CD4-positive, alpha-beta memory T cell (primary cell): ENCODE measurements around the gene MEF2D. TPM values are rescaled to one million over a fixed set of nuclear protein-coding genes. Genes with fewer than 3 reads are reported as not detected.
A peak's percentile ranks its signal among the peaks of the same experiment; 100 is the strongest.

Experiments used
- CTCF ChIA-PET: fragments of 350-600 bp; sonication (Branson Sonifier 250); formaldehyde crosslinking; loops from one replicate; lab custom pipeline; 2021; ENCODE audit warnings: inconsistent platforms; ENCODE audit not compliant: partially characterized antibody; lab: Charles Lee
- POLR2A ChIA-PET: fragments of 350-600 bp; sonication (Branson Sonifier 250); formaldehyde crosslinking; loops from one replicate; lab custom pipeline; 2021; ENCODE audit not compliant: partially characterized antibody; lab: Charles Lee
- DNase-seq, 5 donors: peaks; one replicate each; pipeline versions ENCODE4 v3.0.0 to v3.0.0-alpha.2; 2020 to 2022; ENCODE audit warnings: mixed read lengths in 1 of 5
- H3K27ac ChIP-seq: one replicate; pipeline ENCODE4 v1.7.0; 2013; ENCODE audit warnings: low read depth, low read length
- H3K27me3 ChIP-seq: 2 replicates; pipeline ENCODE4 v1.7.0; 2013; ENCODE audit warnings: mild to moderate bottlenecking, low read length, moderate library complexity; ENCODE audit not compliant: insufficient read depth
- H3K36me3 ChIP-seq: 2 replicates; pipeline ENCODE4 v1.7.0; 2013; ENCODE audit warnings: mild to moderate bottlenecking, low read length, moderate library complexity; ENCODE audit not compliant: insufficient read depth
- H3K4me1 ChIP-seq: 2 replicates; pipeline ENCODE4 v1.7.0; 2013; ENCODE audit warnings: mild to moderate bottlenecking, low read length, moderate library complexity; ENCODE audit not compliant: insufficient read depth
- H3K4me3 ChIP-seq, 2 donors: one replicate each; pipeline ENCODE4 v1.7.0; 2013; ENCODE audit warnings: low read length in 2 of 2, mild to moderate bottlenecking in 1 of 2
- H3K9me3 ChIP-seq, 2 donors: one replicate each; pipeline ENCODE4 v1.7.0; 2013; ENCODE audit warnings: low read length in 2 of 2, control low read depth in 1 of 2; ENCODE audit not compliant: control insufficient read depth in 1 of 2
- H3K27ac Mint-ChIP-seq, 7 donors: one replicate each; pipeline ENCODE4 v1.8.0; 2020 to 2021; ENCODE audit warnings: mixed read lengths in 7 of 7, mild to moderate bottlenecking in 6 of 7, inconsistent platforms in 3 of 7, moderate library complexity in 3 of 7
- H3K27me3 Mint-ChIP-seq, 2 donors: one replicate each; pipeline ENCODE4 v1.8.0; 2020 to 2021; ENCODE audit warnings: mixed read lengths in 2 of 2
- H3K36me3 Mint-ChIP-seq, 2 donors: one replicate each; pipeline ENCODE4 v1.8.0; 2020 to 2021; ENCODE audit warnings: mixed read lengths in 2 of 2, inconsistent platforms in 1 of 2, mild to moderate bottlenecking in 1 of 2
- H3K4me1 Mint-ChIP-seq, 4 donors: one replicate each; pipeline ENCODE4 v1.8.0; 2020 to 2021; ENCODE audit warnings: mixed read lengths in 4 of 4, mild to moderate bottlenecking in 1 of 4
- H3K4me3 Mint-ChIP-seq, 8 donors: one replicate each; pipeline ENCODE4 v1.8.0; 2020 to 2021; ENCODE audit warnings: mixed read lengths in 8 of 8, mild to moderate bottlenecking in 7 of 8, moderate library complexity in 6 of 8, inconsistent platforms in 3 of 8
- H3K9me3 Mint-ChIP-seq, 8 donors: one replicate each; pipeline ENCODE4 v1.8.0; 2020 to 2021; ENCODE audit warnings: mixed read lengths in 8 of 8, mild to moderate bottlenecking in 5 of 8, inconsistent platforms in 3 of 8, moderate library complexity in 1 of 8
- intact Hi-C: fragments of 100-400 bp; cut with micrococcal nuclease; formaldehyde crosslinking; loops from one replicate; pipeline ENCODE4 v1.15.1; 2023
- polyA plus RNA-seq, 2 donors: library from polyadenylated mRNA; unstranded; fragments of 300-500 nt; fragmentation: Illumina TruSeq; gene quantifications; one replicate each; pipeline ENCODE4 v1.2.3, GENCODE V29; 2021
- total RNA-seq, 2 experiments: library from RNA; stranded (reverse); gene quantifications; one replicate each; pipeline ENCODE4 v1.2.3, GENCODE V29; 2021

MEF2D gene
- total and polyA plus RNA-seq, 4 experiments from 2014 or later: 4.2 to 69.6 (median 39.4) TPM

GRCh38 chr1:156495401-156496140 lies 5.0 kb downstream of the MEF2D start:
- Mint-ChIP-seq H3K9me3 (no peaks in the 10 kb centered on the region), H3K27me3 (no peaks in the 10 kb centered on the region), H3K36me3 (peaks cover 4 to 48% of the 10 kb centered on the region in 2 donors), H3K4me3 (peak overlapping the region; percentile 41 to 92 (median 63)), H3K27ac (peak overlapping the region; percentile 65 to 96 (median 83)), H3K4me1 (peaks cover 69 to 87% (median 80%) of the 10 kb centered on the region in 4 donors)
- CTCF ChIA-PET: interaction anchor here (1.1 to 11.5 kb wide), 2 partner anchors 10 to 110 kb away, joined by 3 to 257 read pairs; no protein-coding TSS in a partner anchor
- Histone ChIP-seq H3K9me3 (no peaks in the 10 kb centered on the region), H3K4me3 (no peak overlapping the region), H3K27ac (no peak overlapping the region), H3K36me3 (peaks cover 8% of the 10 kb centered on the region), H3K4me1 (peaks cover 90% of the 10 kb centered on the region), H3K27me3 (no peaks in the 10 kb centered on the region)
- POLR2A ChIA-PET: interaction anchor here (2.5 kb wide), 1 partner anchor 9 kb away, joined by 9 read pairs; no protein-coding TSS in a partner anchor
- intact Hi-C loops: no loop called here
- no peak for DNase-seq

- peak overlapping the region in 5 of 8 donors; percentile 12 to 78 (median 61) for H3K4me3 Mint-ChIP-seq
- Histone ChIP-seq H3K27me3 (no peaks in the 10 kb centered on the region), H3K36me3 (peaks cover 8% of the 10 kb centered on the region), H3K9me3 (no peaks in the 10 kb centered on the region), H3K27ac (no peak overlapping the region), H3K4me3 (no peak overlapping the region), H3K4me1 (peaks cover 100% of the 10 kb centered on the region)
- intact Hi-C loops: no loop called here
- H3K27me3 Mint-ChIP-seq: no peaks in the 10 kb centered on the region
- ChIA-PET POLR2A (interaction anchor here (1.0 to 14.5 kb wide), 3 partner anchors 9 to 11 kb away, joined by 5 to 376 read pairs (median 9); partner anchors contain the start of gene MEF2D), CTCF (interaction anchor here (1.1 to 11.5 kb wide), 3 partner anchors 8 to 109 kb away, joined by 3 to 257 read pairs (median 55); no protein-coding TSS in a partner anchor)
- peak overlapping the region in 4 of 7 donors; percentile 82 to 95 (median 88) for H3K27ac Mint-ChIP-seq
- peaks cover 75 to 99% (median 89%) of the 10 kb centered on the region in 4 donors for H3K4me1 Mint-ChIP-seq
- DNase-seq: no peak
- no peaks in the 10 kb centered on the region for H3K9me3 Mint-ChIP-seq
- peaks cover 4 to 45% of the 10 kb centered on the region in 2 donors for H3K36me3 Mint-ChIP-seq
These were observed 6.2 kb downstream of the MEF2D start for GRCh38 chr1:156494309-156494895.

GRCh38 chr1:156493742-156494141 lies 6.8 kb downstream of the MEF2D start:
- no peaks in the 10 kb centered on the region for H3K9me3 Mint-ChIP-seq
- no peaks in the 10 kb centered on the region for H3K27me3 ChIP-seq
- H3K9me3 ChIP-seq: no peaks in the 10 kb centered on the region
- intact Hi-C loops: no loop called here
- H3K4me1 ChIP-seq: peaks cover 100% of the 10 kb centered on the region
- ChIA-PET POLR2A (interaction anchor here (1.0 to 14.5 kb wide), 2 partner anchors 10 kb away, joined by 5 to 376 read pairs; partner anchors contain the start of gene MEF2D), CTCF (interaction anchor here (5.9 kb wide), 1 partner anchor 12 kb away, joined by 55 read pairs; no protein-coding TSS in a partner anchor)
- no peak for DNase-seq
- peaks cover 80 to 100% (median 92%) of the 10 kb centered on the region in 4 donors for H3K4me1 Mint-ChIP-seq
- H3K36me3 ChIP-seq: peaks cover 8% of the 10 kb centered on the region
- H3K27ac ChIP-seq: no peak overlapping the region
- peak overlapping the region in 6 of 8 donors; percentile 10 to 61 (median 50) for H3K4me3 Mint-ChIP-seq
- H3K27me3 Mint-ChIP-seq: no peaks in the 10 kb centered on the region
- peaks cover 4 to 45% of the 10 kb centered on the region in 2 donors for H3K36me3 Mint-ChIP-seq
- no peak overlapping the region for H3K4me3 ChIP-seq
- H3K27ac Mint-ChIP-seq: peak overlapping the region in 6 of 7 donors; percentile 29 to 90 (median 78)

- ChIA-PET CTCF (interaction anchor here (5.9 to 14.7 kb wide), 2 partner anchors 7 to 12 kb away, joined by 55 to 257 read pairs; partner anchors contain the start of gene MEF2D), POLR2A (interaction anchor here (14.5 kb wide), 1 partner anchor 10 kb away, joined by 376 read pairs; the partner anchor contains the start of gene MEF2D)
- peak overlapping the region; percentile 12 for H3K27ac ChIP-seq
- H3K36me3 Mint-ChIP-seq: peaks cover 4 to 47% of the 10 kb centered on the region in 2 donors
- H3K36me3 ChIP-seq: peaks cover 8% of the 10 kb centered on the region
- no peaks in the 10 kb centered on the region for H3K27me3 Mint-ChIP-seq
- peaks cover 100% of the 10 kb centered on the region for H3K4me1 ChIP-seq
- H3K4me1 Mint-ChIP-seq: peaks cover 80 to 100% (median 92%) of the 10 kb centered on the region in 4 donors
- peak overlapping the region in 6 of 7 donors; percentile 71 to 95 (median 86) for H3K27ac Mint-ChIP-seq
- H3K4me3 Mint-ChIP-seq: peak overlapping the region in 7 of 8 donors; percentile 27 to 84 (median 54)
- H3K27me3 ChIP-seq: no peaks in the 10 kb centered on the region
- intact Hi-C loops: no loop called here
- no peaks in the 10 kb centered on the region for H3K9me3 Mint-ChIP-seq
- no peak overlapping the region for H3K4me3 ChIP-seq
- H3K9me3 ChIP-seq: no peaks in the 10 kb centered on the region
- DNase-seq: no peak
These were observed 7.4 kb downstream of the MEF2D start for GRCh38 chr1:156493154-156493631.

GRCh38 chr1:156492591-156493080 lies 7.9 kb downstream of the MEF2D start:
- H3K9me3 ChIP-seq: no peaks in the 10 kb centered on the region
- peaks cover 8% of the 10 kb centered on the region for H3K36me3 ChIP-seq
- POLR2A ChIA-PET: interaction anchor here (1.9 to 14.5 kb wide), 2 partner anchors 11 to 12 kb away, joined by 7 to 376 read pairs; partner anchors contain the start of gene MEF2D
- no peaks in the 10 kb centered on the region for H3K27me3 ChIP-seq
- Mint-ChIP-seq H3K9me3 (no peaks in the 10 kb centered on the region), H3K27me3 (no peaks in the 10 kb centered on the region), H3K27ac (peak overlapping the region; percentile 11 to 95 (median 86)), H3K4me3 (peak overlapping the region; percentile 22 to 84 (median 68)), H3K36me3 (peaks cover 4 to 45% of the 10 kb centered on the region in 2 donors), H3K4me1 (peaks cover 81 to 100% (median 92%) of the 10 kb centered on the region in 4 donors)
- H3K27ac ChIP-seq: peak overlapping the region; percentile 12
- intact Hi-C loops: no loop called here
- CTCF ChIA-PET: interaction anchor here (5.9 to 14.7 kb wide), 2 partner anchors 7 to 11 kb away, joined by 55 to 257 read pairs; partner anchors contain the start of gene MEF2D
- no peak for DNase-seq
- H3K4me3 ChIP-seq: no peak overlapping the region
- H3K4me1 ChIP-seq: peaks cover 100% of the 10 kb centered on the region

- POLR2A ChIA-PET: interaction anchor here (1.9 to 14.5 kb wide), 2 partner anchors 11 kb away, joined by 7 to 376 read pairs; partner anchors contain the start of gene MEF2D
- Mint-ChIP-seq H3K9me3 (peaks cover 0 to 2% (median 0%) of the 10 kb centered on the region in 8 donors), H3K4me1 (peaks cover 81 to 100% (median 92%) of the 10 kb centered on the region in 4 donors), H3K27me3 (no peaks in the 10 kb centered on the region), H3K27ac (peak overlapping the region; percentile 25 to 95 (median 87)), H3K36me3 (peaks cover 4 to 45% of the 10 kb centered on the region in 2 donors), H3K4me3 (peak overlapping the region; percentile 8 to 84 (median 61))
- peaks cover 100% of the 10 kb centered on the region for H3K4me1 ChIP-seq
- H3K27me3 ChIP-seq: no peaks in the 10 kb centered on the region
- H3K36me3 ChIP-seq: peaks cover 4% of the 10 kb centered on the region
- DNase-seq: no peak
- intact Hi-C loops: no loop called here
- CTCF ChIA-PET: interaction anchor here (1.1 to 14.7 kb wide), 4 partner anchors 8 to 116 kb away, joined by 3 to 257 read pairs (median 30); partner anchors contain the start of gene MEF2D
- peak overlapping the region; percentile 51 for H3K27ac ChIP-seq
- no peak overlapping the region for H3K4me3 ChIP-seq
- H3K9me3 ChIP-seq: no peaks in the 10 kb centered on the region
These were observed 8.5 kb downstream of the MEF2D start for GRCh38 chr1:156492013-156492590.
